ENCODE data around the gene SARDH. TPM values are rescaled to one million over a fixed set of nuclear protein-coding genes. Genes with fewer than 3 reads are reported as not detected.

The SARDH gene
- total and polyA plus RNA-seq, 2 of the 13 experiments (the other 11 are each of a cell fraction or from before 2014, with no cell fraction given): 11.6 to 34.9 TPM

- no peak for DNase-seq (ENCODE audit: low spot score)
- intact Hi-C loops (cut with micrococcal nuclease; ENCODE audit: unreplicated experiment): no loop called here
- H3K9me3 ChIP-seq (ENCODE audit: low read length): no peaks in the 10 kb centered on the region
- H3K4me1 ChIP-seq (ENCODE audit: insufficient read depth, low read length): no peaks in the 10 kb centered on the region
- no peaks in the 10 kb centered on the region for H3K27me3 ChIP-seq (ENCODE audit: control insufficient read depth in 1 of 2, insufficient read depth in 2 of 2, low read length in 2 of 2)
- no peaks in the 10 kb centered on the region for H4K20me1 ChIP-seq (ENCODE audit: insufficient read depth, low read length)
- no TSS peak for BruUV-seq (replicated peaks)
- H3K79me2 ChIP-seq (ENCODE audit: insufficient read depth, low read length): no peaks in the 10 kb centered on the region
- 100% methylated on average over 3 of the region's 9 CpGs for WGBS (ENCODE audit: low lambda C conversion rate)
- H2AFZ ChIP-seq (ENCODE audit: low read length): no peak overlapping the region
- POLR2A ChIA-PET: no interaction called here
- no peak overlapping the region for H3K4me2 ChIP-seq (ENCODE audit: low read depth, low read length)
- H3K9ac ChIP-seq (ENCODE audit: insufficient read depth, low read depth, low read length): no peak overlapping the region
- H3K4me3 ChIP-seq (replicated peaks in 1 of 3; ENCODE audit: insufficient read depth in 1 of 3, low read depth in 2 of 3, low read length in 3 of 3): no peak overlapping the region
- CTCF ChIA-PET (ENCODE audit: low intra/inter-chr PET ratio, low total read pairs): no interaction called here
- H3K36me3 ChIP-seq (replicated peaks in 1 of 2; ENCODE audit: control insufficient read depth in 1 of 2, insufficient read depth in 2 of 2, low read length in 2 of 2): peaks cover 9 to 17% of the 10 kb centered on the region in 2 experiments; a peak in 4 of 5 replicates
- no peak for TF ChIP-seq CBX2 (IDR thresholded peaks at IDR 0.05; ENCODE audit: low read depth, low read length)
- no peak for TF ChIP-seq CBX2 (CRISPR knock-in tag; IDR thresholded peaks at IDR 0.05; ENCODE audit: low read depth)
- TF ChIP-seq MATR3 (CRISPR knock-in tag; IDR thresholded peaks at IDR 0.05): no peak
- no peak for TF ChIP-seq ZNF670 (CRISPR knock-in tag; IDR thresholded peaks at IDR 0.05; ENCODE audit: borderline replicate concordance)
- TF ChIP-seq ZNF816 (CRISPR knock-in tag; IDR thresholded peaks at IDR 0.05; ENCODE audit: borderline replicate concordance): no peak
- TF ChIP-seq GPBP1L1 (CRISPR knock-in tag; IDR thresholded peaks at IDR 0.05): no peak
- TF ChIP-seq TBX2 (CRISPR knock-in tag; IDR thresholded peaks at IDR 0.05; ENCODE audit: borderline replicate concordance): no peak
- no peak for TF ChIP-seq HOXA5 (CRISPR knock-in tag; IDR thresholded peaks at IDR 0.05)
- TF ChIP-seq TMF1 (CRISPR knock-in tag; IDR thresholded peaks at IDR 0.05; ENCODE audit: low read depth): no peak
- TF ChIP-seq KLF16 (CRISPR knock-in tag; IDR thresholded peaks at IDR 0.05): no peak
- TF ChIP-seq ARID3A (IDR thresholded peaks at IDR 0.05; ENCODE audit: low read depth, low read length): no peak
- TF ChIP-seq ISX (CRISPR knock-in tag; conservative IDR thresholded peaks at IDR 0.05): no peak
- no peak for TF ChIP-seq CBX5 (CRISPR knock-in tag; IDR thresholded peaks at IDR 0.05; ENCODE audit: borderline replicate concordance)
- TF ChIP-seq TFAP4 (IDR thresholded peaks at IDR 0.05; ENCODE audit: borderline replicate concordance, low read depth): no peak
- no peak for TF ChIP-seq TAF15 (IDR thresholded peaks at IDR 0.05; ENCODE audit: low read depth, low read length, poor library complexity, severe bottlenecking)
- TF ChIP-seq IRF9 (CRISPR knock-in tag; IDR thresholded peaks at IDR 0.05; ENCODE audit: borderline replicate concordance): no peak
- no peak for TF ChIP-seq FLYWCH1 (CRISPR knock-in tag; IDR thresholded peaks at IDR 0.05)
- TF ChIP-seq FIP1L1 (IDR thresholded peaks at IDR 0.05; ENCODE audit: borderline replicate concordance, insufficient read depth, low read depth, low read length): no peak
- in situ Hi-C loops (cut with HindIII; ENCODE audit: extremely low pct_ligation_motif_present, low pct_unique_long_range_greater_than_20kb): no loop called here
- FAIRE-seq: no peak
- no peak for ATAC-seq
- no peak overlapping the region for H3K27ac ChIP-seq (ENCODE audit: extremely low read length, insufficient read depth, low read length)
Observed at GRCh38 chr9:133673258-133673655, 64.9 kb downstream of the SARDH start.
